ENCODE measurements around the gene ADSS1.

GRCh38 chr14:104688505-104689108, 35.4 kb upstream of the ADSS1 start:
- no peak for TF ChIP-seq CTCF (IDR thresholded peaks at IDR 0.05; ENCODE audit: low read length)
- TF ChIP-seq EZH2 (IDR thresholded peaks at IDR 0.05; ENCODE audit: borderline replicate concordance, low read length): no peak
